Activated CD4-positive, alpha-beta T cell treated with anti-CD3 and anti-CD28 coated beads, Interleukin-2, Interleukin-4, amounts not matched to agents 100 ng/mL and 50 ng/mL, durations not matched to agents 16 hours and 8 hours (primary cell): ENCODE results near the gene LACRT.
"Not testable (repeated sequence)": the region's sequence is repeated elsewhere in the genome, so short reads cannot be mapped to it uniquely, and the experiment has no call there.

ENCODE experiments used
- DNase-seq: peaks from one replicate; pipeline ENCODE4 v3.0.0-alpha.2; 2020; ENCODE audit warnings: low spot score

Gene LACRT, protein sequence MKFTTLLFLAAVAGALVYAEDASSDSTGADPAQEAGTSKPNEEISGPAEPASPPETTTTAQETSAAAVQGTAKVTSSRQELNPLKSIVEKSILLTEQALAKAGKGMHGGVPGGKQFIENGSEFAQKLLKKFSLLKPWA

DNA sequence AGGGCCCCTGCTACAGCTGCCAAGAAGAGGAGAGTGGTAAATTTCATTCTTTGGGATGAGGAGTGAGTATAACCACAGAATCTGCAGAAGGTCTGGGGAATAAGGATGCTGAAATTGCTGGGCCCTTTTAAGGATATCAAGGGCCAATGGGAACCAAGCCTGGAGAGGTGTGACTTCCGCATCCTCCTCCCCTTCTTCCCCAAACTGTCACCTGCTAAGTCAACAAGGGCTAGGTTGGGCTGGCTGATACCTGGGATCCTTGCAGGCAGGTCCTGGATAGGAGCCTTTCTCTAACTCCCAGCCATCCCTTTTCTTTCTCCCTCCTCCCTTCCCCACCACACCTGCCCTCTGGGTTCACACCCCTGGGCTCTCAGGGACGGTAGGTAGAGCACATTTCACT, at the start of gene LACRT:
LACRT (minus strand) TSS at position 101 of the 400 bp plus-strand sequence; CDS start at position 47, 54 bp downstream.
- no peak for DNase-seq

DNA sequence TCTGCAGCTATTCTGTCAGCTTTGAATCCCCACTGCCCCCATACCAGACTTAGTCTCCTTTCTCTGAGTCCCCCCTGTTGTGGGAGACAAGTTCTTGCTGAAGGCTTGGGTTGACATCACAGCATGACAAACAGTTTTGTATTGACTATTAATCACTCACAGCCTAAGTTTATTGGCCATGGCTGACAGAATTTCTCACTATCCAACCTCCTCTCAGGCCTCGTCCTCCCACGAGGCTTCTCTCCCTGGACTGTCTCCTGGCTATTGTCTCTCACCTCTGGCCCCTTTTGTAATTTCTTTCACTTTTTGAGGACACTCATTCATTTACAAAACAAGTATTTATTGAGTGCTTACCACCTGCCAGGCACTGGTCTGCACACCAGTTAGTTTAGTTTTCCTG, 48.7 kb upstream of the LACRT start:
- no peak for DNase-seq

DNA sequence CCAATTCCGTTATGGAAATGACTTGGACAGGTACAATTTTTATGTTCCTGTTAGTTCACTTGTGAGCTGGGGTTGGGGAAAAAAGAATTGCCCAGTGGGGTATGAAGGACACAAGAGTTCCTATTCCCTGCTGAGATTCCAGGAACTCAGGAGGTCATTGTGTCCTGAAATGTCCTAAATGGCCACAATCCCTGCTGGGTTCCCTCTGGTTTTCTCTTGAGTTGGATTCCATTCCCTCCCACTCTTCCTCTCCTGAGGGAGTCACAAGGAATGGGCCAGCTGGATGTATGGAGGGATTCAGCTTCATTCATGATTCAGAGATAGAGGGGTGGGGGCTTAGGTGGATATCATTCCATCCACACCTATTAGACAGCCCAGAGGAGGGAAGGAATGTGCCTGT, 48.0 kb upstream of the LACRT start:
- no peak for DNase-seq

DNA sequence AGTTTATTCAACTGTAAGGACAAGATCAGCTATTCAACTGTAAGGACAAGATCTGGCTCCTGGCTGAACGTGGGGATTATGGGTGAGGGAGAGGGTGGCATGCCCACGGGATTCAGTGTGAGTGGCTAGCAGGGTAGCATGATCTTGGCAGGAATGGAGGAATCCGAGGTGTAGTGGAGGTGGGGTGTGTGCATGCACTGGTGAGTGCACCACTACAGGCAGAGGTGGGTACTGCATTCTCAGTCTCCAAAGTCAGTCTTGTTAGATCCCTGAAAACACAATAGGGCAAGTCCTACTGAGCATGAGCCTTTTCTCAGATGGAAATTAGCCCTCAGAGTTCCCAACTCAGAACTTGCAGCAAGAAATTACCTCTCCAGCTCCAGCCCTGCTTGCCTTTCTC, 45.7 kb upstream of the LACRT start:
- peak; percentile 30 for DNase-seq

DNA sequence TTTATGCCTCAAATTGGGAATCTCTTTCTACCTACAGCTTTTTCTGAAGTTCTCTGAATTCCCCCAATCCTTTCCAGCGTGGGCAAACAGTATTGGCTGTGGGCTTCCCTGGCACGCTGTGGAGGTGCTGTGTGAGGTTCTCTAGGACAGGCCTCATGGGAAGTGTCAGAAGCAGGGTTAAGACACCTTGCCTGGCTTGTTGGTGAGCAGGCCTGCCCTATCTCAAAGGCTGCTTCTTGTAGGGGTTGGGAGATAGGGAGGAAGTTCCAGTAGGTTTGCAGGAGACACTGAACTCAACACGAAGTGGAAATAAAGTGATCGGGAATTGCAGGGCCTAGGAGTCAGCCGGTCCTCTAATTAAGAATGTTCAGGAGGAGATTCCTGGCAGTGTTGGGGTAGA, 43.4 kb upstream of the LACRT start:
- DNase-seq = no peak

DNA sequence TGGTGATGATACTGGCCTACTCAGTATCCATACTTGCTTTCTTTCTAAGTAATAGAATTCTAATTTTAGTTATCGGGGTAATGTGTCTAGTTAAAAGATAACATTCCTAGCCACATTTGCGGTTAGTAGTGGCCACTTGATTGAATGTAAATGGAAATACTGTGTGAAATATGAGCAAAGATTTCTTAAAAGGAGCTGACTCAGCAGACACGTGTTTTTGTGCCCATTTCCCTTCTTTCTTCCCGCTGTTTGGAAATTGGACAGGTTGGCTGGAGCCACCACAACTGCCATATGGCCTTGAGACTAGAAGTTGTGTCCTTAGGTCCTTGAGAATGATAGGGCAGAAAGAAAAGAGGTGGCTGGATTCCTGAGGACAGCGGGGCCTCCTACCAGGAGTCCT, 33.2 kb upstream of the LACRT start:
- no peak for DNase-seq

DNA sequence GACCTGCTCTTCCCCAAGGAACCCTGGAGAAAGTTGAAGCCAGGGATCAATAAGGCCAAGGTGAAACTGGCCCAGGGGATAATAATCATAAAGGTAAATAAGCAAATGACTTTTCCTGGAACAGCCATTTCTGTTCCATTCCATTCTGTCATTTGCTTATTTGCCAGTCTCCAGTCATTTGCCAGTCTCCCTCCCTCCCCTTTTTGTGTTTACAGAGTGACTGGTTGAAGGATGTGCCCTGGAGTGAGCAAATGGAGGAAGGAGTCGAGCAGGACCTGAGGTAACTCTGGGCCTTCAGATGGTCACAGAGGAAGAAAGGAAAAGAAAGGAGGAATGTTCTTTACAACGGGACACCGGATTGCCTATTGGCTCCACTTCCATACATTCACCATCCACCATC, 31.3 kb upstream of the LACRT start:
- DNase-seq = no peak

DNA sequence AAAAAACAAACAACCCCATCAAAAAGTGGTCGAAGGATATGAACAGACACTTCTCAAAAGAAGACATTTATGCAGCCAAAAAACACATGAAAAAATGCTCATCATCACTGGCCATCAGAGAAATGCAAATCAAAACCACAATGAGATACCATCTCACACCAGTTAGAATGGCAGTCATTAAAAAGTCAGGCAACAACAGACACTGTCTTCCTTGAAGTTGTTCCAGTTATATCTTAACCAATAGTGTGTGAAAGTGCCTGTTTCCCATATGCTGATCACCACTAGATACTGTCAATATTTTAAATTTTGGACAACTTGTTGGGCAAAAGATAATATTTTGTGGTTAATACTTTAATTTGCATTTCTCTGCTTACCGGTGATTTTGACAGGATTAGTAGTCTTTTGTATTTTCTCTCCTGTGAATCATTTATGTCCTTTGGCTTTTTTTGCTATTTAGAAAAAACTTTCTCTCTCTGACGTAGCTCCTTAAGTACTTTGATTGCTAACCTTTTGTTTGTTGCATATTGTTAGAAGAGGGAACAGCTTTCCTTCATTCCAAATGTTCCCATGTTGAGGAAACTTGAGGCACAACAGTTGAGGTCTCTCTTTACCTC, 30.4 kb upstream of the LACRT start:
- not testable (repeated sequence) for DNase-seq

DNA sequence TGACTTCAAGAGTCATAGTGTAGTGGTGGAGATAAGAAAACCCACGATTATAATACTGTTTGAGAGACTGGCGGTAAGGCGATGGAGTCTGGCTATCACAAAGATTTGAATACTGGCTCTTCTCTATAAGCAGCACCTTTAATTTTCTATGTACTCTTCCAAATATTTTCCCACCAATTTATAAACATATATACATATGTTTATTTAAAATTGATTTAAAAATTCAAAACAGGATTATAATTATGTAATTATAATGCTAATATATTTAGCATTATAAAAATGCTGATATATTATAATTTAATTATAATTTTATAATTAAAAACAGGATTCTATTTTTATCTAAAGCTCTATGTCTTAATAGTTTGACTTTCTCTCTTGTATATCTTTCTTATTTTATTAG, 28.9 kb upstream of the LACRT start:
- DNase-seq = no peak

DNA sequence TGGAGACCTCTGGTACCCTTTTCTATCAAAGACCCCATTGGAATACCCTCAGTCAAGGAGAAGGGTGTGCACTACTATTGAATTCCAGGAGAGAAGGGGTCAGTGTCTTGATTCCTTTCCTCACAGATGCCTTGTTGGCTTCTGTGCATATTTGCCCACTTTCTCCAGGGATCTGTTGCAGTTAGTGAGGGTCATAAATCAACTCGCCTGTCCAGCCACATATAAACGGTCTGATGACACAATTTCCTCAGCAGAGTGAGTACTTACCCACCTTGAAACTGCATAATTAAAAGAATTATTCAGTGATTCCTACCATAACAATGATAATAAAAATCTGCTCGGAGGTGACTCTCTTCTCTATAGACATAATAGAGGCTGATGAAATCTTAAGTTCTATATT, 27.3 kb upstream of the LACRT start:
- DNase-seq = no peak

DNA sequence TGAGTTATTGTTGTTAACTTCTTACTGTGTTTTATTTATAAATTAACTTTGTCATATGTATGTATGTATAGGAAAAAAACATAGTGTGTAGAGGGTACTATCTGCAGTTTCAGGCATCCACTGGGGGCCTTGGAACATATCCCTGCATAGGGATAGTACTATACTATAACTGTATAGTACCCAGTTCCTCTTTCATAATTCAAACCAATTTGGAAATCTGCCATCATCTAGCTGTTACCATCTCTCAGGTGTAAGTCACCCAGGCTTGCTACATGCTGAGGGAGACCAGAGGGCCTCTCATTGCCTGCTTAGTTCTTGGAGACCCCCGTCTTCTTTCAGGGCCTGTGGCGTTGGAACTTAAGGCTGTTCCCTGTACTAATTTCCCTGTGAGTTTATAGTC, 26.4 kb upstream of the LACRT start:
- DNase-seq = no peak

DNA sequence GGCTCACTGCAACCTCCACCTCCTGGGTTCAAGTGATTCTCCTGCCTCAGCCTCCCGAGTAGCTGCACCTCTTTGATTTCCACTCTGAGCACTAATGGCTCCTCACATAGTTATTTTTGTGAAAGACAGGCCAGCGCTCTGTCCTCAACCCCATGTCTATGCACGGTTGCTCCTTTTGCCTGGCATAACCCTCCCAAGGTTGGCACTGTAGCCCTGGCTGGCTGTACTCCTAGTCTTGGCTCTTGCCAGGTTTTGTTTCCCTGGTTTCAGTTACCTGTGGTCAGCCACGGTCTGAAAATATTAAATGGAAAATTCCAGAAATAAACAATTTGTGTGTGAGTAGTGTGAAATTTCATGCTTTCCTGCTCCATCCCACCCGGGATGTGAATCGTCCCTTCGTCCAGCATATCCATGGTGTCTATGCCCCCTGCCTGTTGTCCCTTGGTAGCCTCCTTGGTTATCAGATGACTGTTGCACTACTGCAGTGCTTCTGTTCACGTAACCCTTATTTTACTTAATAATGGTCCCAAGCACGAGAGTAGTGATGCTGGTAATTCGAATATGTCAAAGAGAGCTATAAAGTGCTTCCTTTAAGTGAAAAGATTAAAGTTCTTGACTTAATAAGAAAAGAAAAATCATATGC, 25.7 kb upstream of the LACRT start:
- no peak for DNase-seq

DNA sequence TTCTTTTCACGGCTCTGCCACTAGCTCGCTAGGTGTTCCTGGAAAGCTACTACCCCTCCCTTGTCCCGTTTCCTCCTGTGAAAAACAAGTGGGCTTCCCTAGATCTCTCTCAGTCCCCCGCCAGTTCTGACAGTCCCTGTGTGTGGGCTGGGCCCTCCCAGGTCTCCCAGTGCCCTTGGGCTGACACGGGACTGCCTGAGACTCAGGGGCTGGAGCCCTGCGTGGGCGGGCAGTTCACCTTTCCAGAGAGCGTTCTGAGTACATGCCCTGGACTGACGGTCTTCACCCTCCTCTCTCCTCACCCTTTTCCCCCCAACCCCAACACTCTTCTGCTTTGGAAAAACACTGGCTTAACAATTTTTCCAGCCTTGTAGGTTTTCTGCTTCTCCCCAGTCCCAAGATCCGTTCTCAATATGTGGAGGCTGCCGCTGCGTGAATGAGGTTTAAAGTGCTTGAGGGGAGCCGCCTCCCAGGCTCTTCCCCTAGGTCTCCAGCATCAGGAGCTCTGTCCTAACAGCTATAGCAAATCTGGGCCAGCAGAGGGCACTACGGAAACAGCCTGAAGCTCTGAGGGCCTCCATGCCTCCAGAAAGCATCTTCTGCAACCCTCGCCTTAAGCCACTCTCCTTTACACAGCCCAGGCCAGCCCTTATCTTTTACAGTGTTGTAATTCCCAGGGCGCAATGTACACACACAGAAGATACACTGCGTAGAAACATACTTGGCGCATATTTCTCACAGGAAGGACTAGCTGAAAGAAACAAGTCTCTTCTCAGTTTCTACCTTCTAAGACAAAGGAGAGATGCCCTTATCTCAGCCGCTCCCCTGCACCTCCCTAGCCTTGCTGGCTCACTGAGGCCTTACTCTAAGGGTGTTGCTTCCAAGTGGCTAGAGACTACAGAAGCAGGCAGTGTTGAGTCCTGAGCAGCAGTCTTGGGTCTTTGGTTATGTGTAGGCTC, 23.9 kb upstream of the LACRT start:
- DNase-seq = peak; percentile 53

DNA sequence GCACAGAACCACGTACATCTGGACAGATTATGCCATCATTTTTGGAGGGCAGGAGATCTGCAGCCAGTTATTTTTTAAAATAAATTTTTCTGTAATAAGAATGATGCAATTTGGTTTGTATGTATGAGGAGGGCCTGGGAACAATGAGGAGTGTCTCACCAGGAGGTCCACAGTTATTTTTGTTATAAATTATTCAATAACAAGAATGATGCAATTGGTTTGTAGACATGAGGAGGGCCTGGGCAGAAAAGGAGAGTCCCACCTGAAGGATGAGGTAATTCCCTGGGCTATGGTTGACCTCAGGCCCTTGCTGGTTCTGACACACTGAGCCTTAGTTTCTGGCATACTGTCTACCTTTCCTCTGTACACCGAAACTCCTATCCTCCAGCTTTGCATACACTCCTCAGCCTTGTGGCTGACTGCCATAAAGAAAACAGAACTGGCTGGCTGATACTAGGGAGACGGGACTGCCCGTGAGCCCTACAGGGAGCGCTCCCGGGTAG, 22.5 kb upstream of the LACRT start:
- no peak for DNase-seq

DNA sequence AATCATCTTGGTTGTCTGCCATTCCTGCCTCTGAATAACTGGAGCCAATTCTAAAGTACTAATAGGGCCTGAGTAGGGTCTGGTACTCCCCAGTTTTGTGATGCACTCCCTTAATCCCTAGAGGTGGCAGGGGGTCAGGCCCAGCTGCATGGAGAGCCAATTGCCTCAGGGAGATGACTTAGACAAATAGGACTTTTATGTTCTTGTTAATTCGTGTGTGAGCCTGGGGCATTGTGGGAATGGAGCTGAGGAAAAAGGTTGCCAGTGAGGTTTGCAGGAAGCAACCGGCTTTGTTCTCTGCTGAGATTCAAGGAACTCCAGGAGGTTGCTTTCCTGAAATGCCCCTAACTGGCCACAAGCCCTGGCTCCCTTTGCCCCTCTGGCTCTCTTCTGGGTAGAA, 20.2 kb upstream of the LACRT start:
- DNase-seq = no peak

DNA sequence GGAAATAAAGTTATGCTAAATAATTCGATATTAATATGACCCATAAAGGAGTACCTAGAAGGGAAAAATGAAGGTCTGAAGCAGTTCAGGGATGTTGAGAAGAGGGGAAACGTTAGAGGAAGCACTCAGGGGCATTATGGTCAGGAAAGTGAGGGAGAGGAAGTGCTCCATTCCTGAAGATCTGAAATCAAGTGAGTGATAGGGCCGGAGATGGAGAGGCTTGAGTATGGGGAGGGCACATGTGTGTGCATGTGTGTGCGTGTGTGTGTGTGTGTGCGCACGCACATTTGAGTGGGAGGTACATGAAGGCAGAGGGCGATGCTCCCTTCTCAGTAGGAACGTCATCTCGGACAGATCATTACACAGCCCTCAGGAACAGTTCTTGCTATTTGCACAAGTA, 18.3 kb upstream of the LACRT start:
- DNase-seq = no peak

DNA sequence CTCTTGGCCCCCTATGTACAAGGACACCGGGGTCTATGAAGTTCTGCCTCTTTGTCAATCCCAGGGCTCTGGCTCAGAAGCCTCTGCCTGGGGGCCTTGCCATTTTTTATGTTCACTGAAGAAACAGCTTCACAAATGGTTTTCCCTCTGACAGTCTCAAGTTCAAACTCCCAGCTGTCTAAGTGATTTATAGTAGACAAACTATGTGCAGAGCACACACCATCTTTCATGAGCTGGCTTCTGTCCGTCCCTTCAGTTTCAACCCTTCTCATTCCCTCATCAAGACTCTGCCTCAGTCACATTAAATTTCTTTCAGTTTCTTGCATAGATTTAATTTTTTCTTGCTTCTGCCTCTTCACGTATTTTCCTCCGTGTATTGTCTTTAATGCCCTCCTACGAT, 16.2 kb upstream of the LACRT start:
- no peak for DNase-seq

DNA sequence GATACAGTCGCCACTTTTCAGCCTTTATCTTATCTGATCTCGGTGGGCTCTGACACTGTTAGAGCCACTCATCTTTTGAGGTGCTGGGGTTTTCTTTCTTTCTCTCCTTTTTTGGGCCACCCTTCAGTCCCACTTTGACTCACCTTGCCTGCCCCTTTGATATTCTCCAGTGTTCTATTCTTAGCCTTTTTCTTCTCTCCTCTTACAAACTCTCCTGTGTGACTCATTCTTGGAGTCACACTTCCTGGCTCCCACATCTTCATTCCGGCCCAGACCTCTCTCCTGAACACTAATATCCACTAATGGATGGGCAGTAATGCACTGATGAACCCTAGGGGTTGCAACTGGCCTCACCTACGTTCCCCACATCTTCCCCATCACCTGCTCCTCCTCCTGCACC, 15.7 kb upstream of the LACRT start:
- DNase-seq = no peak

DNA sequence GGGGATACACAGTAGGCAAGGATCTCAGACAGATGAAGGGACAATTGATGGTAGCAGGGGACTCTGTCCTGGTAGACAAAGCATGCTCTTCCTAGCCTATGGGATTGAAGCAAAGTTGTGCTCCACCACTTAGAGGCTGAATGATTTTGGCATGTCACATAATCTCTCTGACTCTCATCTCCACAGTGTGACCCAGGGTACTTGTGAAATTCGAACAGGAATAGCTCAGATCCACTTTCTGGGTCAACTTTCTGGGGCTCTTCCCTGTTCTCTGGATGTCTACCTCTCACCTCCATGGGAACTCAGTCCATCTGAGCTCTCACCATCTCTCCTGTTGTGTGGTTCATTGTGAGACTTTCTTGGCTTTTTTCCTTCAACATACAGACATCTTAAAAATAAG, 15.1 kb upstream of the LACRT start:
- no peak for DNase-seq

DNA sequence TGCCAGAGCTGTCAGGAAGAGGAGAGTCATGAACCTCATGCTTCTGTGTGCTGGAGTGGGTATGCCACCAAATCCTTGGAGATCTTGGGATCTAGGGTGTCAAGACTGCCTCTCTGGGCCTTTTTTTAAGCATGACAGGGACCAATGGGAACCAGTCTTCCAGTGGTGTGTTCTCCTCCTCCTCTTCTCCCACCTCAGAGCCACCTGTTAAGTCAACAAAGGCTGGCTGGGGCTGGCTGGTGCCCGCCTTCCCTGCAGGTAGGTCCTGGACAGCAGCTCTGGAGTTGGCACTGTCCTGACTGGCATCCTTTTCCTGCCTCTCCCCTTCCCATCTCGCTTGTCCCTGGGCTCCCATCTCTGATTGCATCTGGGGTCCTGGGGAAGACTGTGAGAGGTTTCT, 13.6 kb upstream of the LACRT start, which contains the start of gene DCD:
DCD (minus strand) TSS at position 101 of the 400 bp plus-strand sequence; CDS start at position 39, 62 bp downstream.
- no peak for DNase-seq

DNA sequence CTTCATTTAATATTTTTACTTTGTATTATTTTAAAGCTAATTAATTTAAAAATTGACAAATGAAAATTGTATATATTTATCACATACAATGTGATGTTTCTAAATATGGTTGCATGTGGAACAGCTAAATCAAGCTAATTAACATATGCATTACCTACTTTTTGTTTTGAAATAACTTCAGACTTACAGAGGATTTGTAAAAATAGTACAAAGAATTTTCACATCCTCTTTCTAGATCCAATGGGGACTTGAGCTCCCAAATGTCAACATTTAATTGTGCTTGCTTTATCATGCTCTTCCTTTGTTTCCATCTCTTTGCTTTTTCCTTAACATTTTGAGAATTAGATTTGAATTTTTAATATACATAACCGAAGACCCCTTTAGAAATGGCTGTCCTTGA, 6.9 kb upstream of the LACRT start:
- no peak for DNase-seq

DNA sequence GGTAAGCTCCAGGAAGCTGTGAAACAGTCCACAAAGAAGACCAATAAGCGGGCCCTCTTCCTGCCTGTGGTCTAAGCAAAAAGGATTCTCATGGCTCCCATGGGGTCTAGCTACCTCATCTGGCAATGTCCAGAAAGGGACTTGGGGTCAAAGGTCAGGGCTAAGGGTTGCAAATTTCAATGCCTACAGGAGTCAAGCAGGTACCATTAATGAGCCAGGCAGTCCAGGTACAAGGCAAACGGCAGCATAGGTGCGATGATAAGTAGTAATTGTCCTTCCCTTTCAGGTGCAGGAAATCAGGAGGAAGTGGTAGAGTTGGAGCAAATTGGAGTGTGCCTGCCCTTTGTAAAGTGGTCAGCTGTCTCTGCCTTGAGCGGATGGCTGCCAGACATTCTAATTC, 6.4 kb upstream of the LACRT start:
- DNase-seq = no peak
